H1 (cell line): ENCODE data around the gene CHD6. TPM values are rescaled to one million over a fixed set of nuclear protein-coding genes. Genes with fewer than 3 reads are reported as not detected.

Source experiments
- CTCF ChIA-PET: fragments of 300-600 bp; sonication (Branson Sonifier 250); formaldehyde crosslinking; loops from one replicate; lab custom pipeline; 2021; ENCODE audit not compliant: partially characterized antibody; lab: Charles Lee
- POLR2A ChIA-PET: fragments of 300-600 bp; sonication (Branson Sonifier 250); formaldehyde crosslinking; loops from one replicate; lab custom pipeline; 2021; ENCODE audit warnings: inconsistent platforms; ENCODE audit not compliant: partially characterized antibody; lab: Charles Lee
- DNase-seq, 2 experiments: peaks; one replicate each; pipeline versions ENCODE4 v3.0.0 to v3.0.0-alpha.2; 2010 to 2022; ENCODE audit warnings: low spot score in 2 of 2, low read depth in 1 of 2, mixed read lengths in 1 of 2
- FAIRE-seq: peaks from 2 replicates; lab custom pipeline; 2011; peaks lifted over from hg19 to GRCh38; lab: Jason Lieb, UNC
- H2AFZ ChIP-seq: 2 replicates; pipeline ENCODE4 v1.8.1; 2012; ENCODE audit warnings: low read length, inconsistent platforms
- H2AK5ac ChIP-seq: 2 replicates; pipeline ENCODE4 v1.6.1; 2013; ENCODE audit warnings: low read depth, low read length
- H2BK120ac ChIP-seq: replicated peaks from 2 replicates; pipeline ENCODE3; 2013; ENCODE audit warnings: low read depth, low read length, inconsistent platforms
- H2BK12ac ChIP-seq: 2 replicates; pipeline ENCODE4 v1.6.1; 2013; ENCODE audit warnings: low read depth, low read length
- H2BK15ac ChIP-seq: 2 replicates; pipeline ENCODE4 v1.6.1; 2013; ENCODE audit warnings: low read length
- H2BK20ac ChIP-seq: 2 replicates; pipeline ENCODE4 v1.6.1; 2013; ENCODE audit warnings: low read length
- H2BK5ac ChIP-seq: 2 replicates; pipeline ENCODE4 v1.6.1; 2013; ENCODE audit warnings: low read depth, low read length
- H3K14ac ChIP-seq: 2 replicates; pipeline ENCODE4 v1.6.1; 2013; ENCODE audit warnings: inconsistent platforms; ENCODE audit not compliant: insufficient read length
- H3K18ac ChIP-seq: 2 replicates; pipeline ENCODE4 v1.6.1; 2013; ENCODE audit warnings: low read length; ENCODE audit errors: extremely low read depth
- H3K23ac ChIP-seq: 2 replicates; pipeline ENCODE4 v1.6.1; 2013; ENCODE audit warnings: inconsistent platforms; ENCODE audit not compliant: insufficient read length
- H3K23me2 ChIP-seq: 2 replicates; pipeline ENCODE4 v1.6.1; 2013; ENCODE audit warnings: low read depth, low read length
- H3K27ac ChIP-seq: 2 replicates; pipeline ENCODE4 v1.6.1; 2011; ENCODE audit warnings: low read depth, low read length, inconsistent platforms
- H3K27me3 ChIP-seq, 4 experiments: replicated peaks in 1 of 4; 1 replicate in 1 of 4; 2 replicates in 3 of 4; pipeline versions ENCODE4 v1.6.1 to v1.8.1; 2011 to 2013; ENCODE audit warnings: low read length in 3 of 4, mild to moderate bottlenecking in 3 of 4, inconsistent platforms in 2 of 4, mixed read lengths in 2 of 4, moderate library complexity in 1 of 4; ENCODE audit not compliant: control insufficient read depth in 3 of 4, insufficient read depth in 3 of 4; ENCODE audit errors: extremely low read depth in 1 of 4
- H3K36me3 ChIP-seq, 4 experiments: 2 replicates each; pipeline versions ENCODE4 v1.6.1 to v1.8.1; 2011 to 2013; ENCODE audit warnings: mild to moderate bottlenecking in 4 of 4, low read length in 3 of 4, moderate library complexity in 2 of 4, control low read depth in 1 of 4, inconsistent platforms in 1 of 4; ENCODE audit not compliant: insufficient read depth in 4 of 4, control insufficient read depth in 2 of 4
- H3K4ac ChIP-seq: replicated peaks from 2 replicates; pipeline ENCODE3; 2013; ENCODE audit warnings: low read length, low read depth, mixed read lengths, inconsistent platforms; ENCODE audit not compliant: insufficient read length
- H3K4me1 ChIP-seq, 4 experiments: replicated peaks in 1 of 4; 1 replicate in 1 of 4; 2 replicates in 3 of 4; pipeline versions ENCODE4 v1.6.1 to v1.8.1; 2011 to 2013; ENCODE audit warnings: low read length in 3 of 4, inconsistent platforms in 2 of 4, mixed read lengths in 1 of 4; ENCODE audit not compliant: insufficient read depth in 4 of 4, control insufficient read depth in 3 of 4
- H3K4me2 ChIP-seq, 2 experiments: 2 replicates each; pipeline versions ENCODE4 v1.6.1 to v1.8.1; 2011 to 2013; ENCODE audit warnings: low read depth in 2 of 2, low read length in 2 of 2, control low read depth in 1 of 2, inconsistent platforms in 1 of 2, mild to moderate bottlenecking in 1 of 2; ENCODE audit not compliant: insufficient read depth in 1 of 2
- H3K4me3 ChIP-seq, 4 experiments: fragments of 200-600, 300-600 bp in 1 of 4; sonication (generic), shearing (Covaris generic), sonication (Bioruptor Twin) in 1 of 4; 2 replicates each; pipeline versions ENCODE4 v1.5.1 to v1.8.1; 2011 to 2016; ENCODE audit warnings: low read length in 4 of 4, low read depth in 3 of 4, control low read depth in 2 of 4, inconsistent platforms in 2 of 4, mild to moderate bottlenecking in 2 of 4, mixed read lengths in 1 of 4, moderate library complexity in 1 of 4; ENCODE audit not compliant: insufficient read depth in 2 of 4; ENCODE audit errors: extremely low read depth in 1 of 4
- H3K56ac ChIP-seq: replicated peaks from 2 replicates; pipeline ENCODE3; 2013; ENCODE audit warnings: low read depth, mild to moderate bottlenecking, mixed read lengths, low read length, inconsistent platforms; ENCODE audit not compliant: insufficient read length
- H3K79me1 ChIP-seq: 2 replicates; pipeline ENCODE4 v1.6.1; 2013; ENCODE audit warnings: low read depth, low read length, control low read depth
- H3K79me2 ChIP-seq, 2 experiments: 2 replicates each; pipeline versions ENCODE4 v1.6.1 to v1.8.1; 2012 to 2013; ENCODE audit warnings: low read length in 2 of 2, mild to moderate bottlenecking in 2 of 2, inconsistent platforms in 1 of 2; ENCODE audit not compliant: insufficient read depth in 2 of 2, control insufficient read depth in 1 of 2
- H3K9ac ChIP-seq, 4 experiments: replicated peaks in 1 of 4; 1 replicate in 1 of 4; 2 replicates in 3 of 4; pipeline versions ENCODE4 v1.6.1 to v1.8.1; 2011 to 2013; ENCODE audit warnings: low read depth in 3 of 4, low read length in 3 of 4, control low read depth in 2 of 4, mild to moderate bottlenecking in 2 of 4, moderate library complexity in 2 of 4, inconsistent platforms in 1 of 4; ENCODE audit errors: extremely low read depth in 1 of 4
- H3K9me3 ChIP-seq, 2 experiments: 2 replicates each; pipeline versions ENCODE4 v1.6.1 to v1.8.1; 2012 to 2013; ENCODE audit warnings: mild to moderate bottlenecking in 2 of 2, moderate library complexity in 2 of 2, control low read depth in 1 of 2, inconsistent platforms in 1 of 2, low read depth in 1 of 2, low read length in 1 of 2, mixed read lengths in 1 of 2; ENCODE audit not compliant: insufficient read depth in 2 of 2
- H4K20me1 ChIP-seq, 2 experiments: replicated peaks in 1 of 2; 2 replicates each; pipeline versions ENCODE3 to v1.8.1; 2011 to 2013; ENCODE audit warnings: inconsistent platforms in 2 of 2, low read length in 2 of 2, mild to moderate bottlenecking in 1 of 2; ENCODE audit not compliant: insufficient read depth in 2 of 2, control insufficient read depth in 1 of 2
- H4K5ac ChIP-seq: 2 replicates; pipeline ENCODE4 v1.6.1; 2013; ENCODE audit warnings: low read length, low read depth, mixed read lengths, inconsistent platforms; ENCODE audit not compliant: insufficient read length
- H4K8ac ChIP-seq: 2 replicates; pipeline ENCODE4 v1.8.0; 2013; ENCODE audit warnings: mild to moderate bottlenecking, moderate library complexity, low read length, inconsistent platforms; ENCODE audit not compliant: insufficient read depth; ENCODE audit errors: extremely low read depth
- H4K91ac ChIP-seq: replicated peaks from 2 replicates; pipeline ENCODE3; 2013; ENCODE audit warnings: low read length, mixed read lengths, inconsistent platforms; ENCODE audit not compliant: insufficient read length
- BCL11A ChIP-seq, 2 experiments: IDR thresholded peaks; one replicate each; pipeline ENCODE4 v1.6.1; 2011; ENCODE audit warnings: low read depth in 2 of 2, low read length in 2 of 2, mild to moderate bottlenecking in 2 of 2
- CTCF ChIP-seq, 3 experiments: IDR thresholded peaks; 1 replicate in 2 of 3; 2 replicates in 1 of 3; pipeline versions ENCODE4 v1.5.1 to v1.6.1; 2011; ENCODE audit warnings: low read length in 3 of 3, mild to moderate bottlenecking in 3 of 3, inconsistent platforms in 2 of 3, low read depth in 1 of 3, moderate library complexity in 1 of 3; ENCODE audit not compliant: insufficient read depth in 1 of 3; ENCODE audit errors: control extremely low read depth in 1 of 3
- JUND ChIP-seq: IDR thresholded peaks from 2 replicates; pipeline ENCODE4 v1.6.1; 2011; ENCODE audit warnings: mild to moderate bottlenecking, improper control_type of control experiment, low read length
- MAFK ChIP-seq: IDR thresholded peaks from 2 replicates; pipeline ENCODE4 v1.6.1; 2012; ENCODE audit warnings: low read depth, mild to moderate bottlenecking, improper control_type of control experiment, low read length
- NANOG ChIP-seq: IDR thresholded peaks from 2 replicates; pipeline ENCODE4 v1.6.1; 2011; ENCODE audit warnings: low read length, low read depth, mild to moderate bottlenecking, inconsistent platforms; ENCODE audit not compliant: insufficient read depth, poor library complexity, severe bottlenecking
- POLR2AphosphoS5 ChIP-seq: IDR thresholded peaks from 2 replicates; pipeline ENCODE4 v1.6.1; 2011; ENCODE audit warnings: low read depth, low read length
- RXRA ChIP-seq: IDR thresholded peaks from 2 replicates; pipeline ENCODE4 v1.6.1; 2011; ENCODE audit warnings: low read depth, mild to moderate bottlenecking, low read length, moderate library complexity; ENCODE audit not compliant: insufficient read depth
- SIRT6 ChIP-seq: IDR thresholded peaks from one replicate; pipeline ENCODE4 v1.7.1; 2012; ENCODE audit warnings: low read length, inconsistent platforms
- TBP ChIP-seq: IDR thresholded peaks from 2 replicates; pipeline ENCODE4 v1.6.1; 2011; ENCODE audit warnings: low read depth, low read length, improper control_type of control experiment
- TEAD4 ChIP-seq: IDR thresholded peaks from 2 replicates; pipeline ENCODE4 v1.6.1; 2012; ENCODE audit warnings: low read depth, low read length, inconsistent platforms, mixed read lengths
- YY1 ChIP-seq: IDR thresholded peaks from 2 replicates; pipeline ENCODE4 v1.6.1; 2011; ENCODE audit warnings: low read depth, mild to moderate bottlenecking, low read length
- WGBS, 2 experiments: shearing (Covaris generic) in 1 of 2; methylation state at CpG; one replicate each; pipeline versions ENCODE4 v1.1.6 to v1.1.7; 2013 to 2015; ENCODE audit warnings: low lambda C conversion rate in 2 of 2, mixed read lengths in 2 of 2, inconsistent platforms in 1 of 2, low coverage in 1 of 2, missing lambda C conversion rate in 1 of 2; ENCODE audit not compliant: insufficient replicate concordance in 2 of 2, insufficient coverage in 1 of 2, insufficient read length in 1 of 2; ENCODE audit errors: extremely low coverage in 1 of 2, missing lambda C conversion rate in 1 of 2; 5-methylcytosine and 5-hydroxymethylcytosine counted together
- polyA plus RNA-seq, 7 experiments: library from polyadenylated mRNA; depleted of rRNA in 3 of 7; stranded (reverse) in 5 of 7; unstranded in 2 of 7; fragments of >200 nt in 5 of 7; fragments of 200-250 nt in 2 of 7; gene quantifications; 1 replicate in 5 of 7; 2 replicates in 1 of 7; 4 replicates in 1 of 7; pipeline versions ENCODE4 v1.2.1 to v1.2.3, GENCODE V29; 2011 to 2013; ENCODE audit warnings: missing spikeins in 2 of 7, mixed read lengths in 2 of 7
- total RNA-seq: library from RNA; stranded (reverse); fragmentation: NEBNext Ultra II Directional; extraction: Animal tissue kit (Norgen Biotek cat#: 25700); gene quantifications from 2 replicates; pipeline ENCODE4 v1.2.1, GENCODE V29; 2021

Gene CHD6
- total and polyA plus RNA-seq, 2 of the 8 experiments (the other 6 are each of a cell fraction or from before 2014, with no cell fraction given) = 11.1 to 62.9 TPM

- CTCF ChIA-PET = no interaction called here
- POLR2A ChIA-PET = interaction anchor here (0.7 kb wide), 1 partner anchor 274 kb away, joined by 4 read pairs; no protein-coding TSS in a partner anchor
- H3K27me3 ChIP-seq = no peaks in the 10 kb centered on the region
- H3K79me1 ChIP-seq = no peaks in the 10 kb centered on the region
- H2AFZ ChIP-seq = no peak overlapping the region
- H3K56ac ChIP-seq = no peak overlapping the region
- no peak for TF ChIP-seq TBP
- no peak for TF ChIP-seq MAFK
- no peak for TF ChIP-seq RXRA
- no peak for TF ChIP-seq BCL11A (IDR thresholded peaks at IDR 0.05; ENCODE audit: low read depth in 2 of 2, low read length in 2 of 2)
- no peak for TF ChIP-seq POLR2AphosphoS5
- no peak for TF ChIP-seq YY1
- TF ChIP-seq SIRT6 = no peak
- no peak for TF ChIP-seq NANOG
- TF ChIP-seq CTCF (IDR thresholded peaks at IDR 0.05; ENCODE audit: control extremely low read depth in 1 of 3, insufficient read depth in 1 of 3, low read depth in 1 of 3, low read length in 3 of 3) = no peak
- no peak for TF ChIP-seq TEAD4
- TF ChIP-seq JUND = no peak
- H3K14ac ChIP-seq = no peak overlapping the region
- H3K23ac ChIP-seq = no peak overlapping the region
- H2BK15ac ChIP-seq = no peak overlapping the region
- no peak overlapping the region for H3K18ac ChIP-seq
- H3K79me2 ChIP-seq = no peaks in the 10 kb centered on the region
- H4K5ac ChIP-seq = no peak overlapping the region
- no peak overlapping the region for H4K8ac ChIP-seq
- H3K23me2 ChIP-seq = no peaks in the 10 kb centered on the region
- H3K9ac ChIP-seq = no peak overlapping the region
- H3K4ac ChIP-seq = no peak overlapping the region
- H2BK5ac ChIP-seq = no peak overlapping the region
- no peak for DNase-seq
- H2BK20ac ChIP-seq = no peak overlapping the region
- 93 to 100% methylated on average over 1 to 10 of the region's 10 CpGs for WGBS, 2 experiments
- no peak overlapping the region for H2BK12ac ChIP-seq
- no peak overlapping the region for H2BK120ac ChIP-seq
- no peak overlapping the region for H3K4me2 ChIP-seq
- FAIRE-seq = no peak
- H4K20me1 ChIP-seq = no peaks in the 10 kb centered on the region
- no peak overlapping the region for H3K27ac ChIP-seq
- no peaks in the 10 kb centered on the region for H3K4me1 ChIP-seq
- H3K36me3 ChIP-seq = peaks cover 26 to 74% (median 56%) of the 10 kb centered on the region in 4 experiments
- no peak overlapping the region for H4K91ac ChIP-seq
- no peaks in the 10 kb centered on the region for H3K9me3 ChIP-seq
- H3K4me3 ChIP-seq = no peak overlapping the region
- no peak overlapping the region for H2AK5ac ChIP-seq
Measured at GRCh38 chr20:41425180-41425884, 192.8 kb downstream of the CHD6 start.
